ENCODE results near the gene FUT2.

Gene FUT2

GRCh38 chr19:48678201-48678600 is 17.6 kb upstream of the FUT2 start:
- TF ChIP-seq GATA3 (IDR thresholded peaks at IDR 0.05; ENCODE audit: low read depth, low read length) (no peak), GATA2 (IDR thresholded peaks at IDR 0.05; ENCODE audit: low read depth, low read length) (no peak)

- no peak for TF ChIP-seq GATA3 (IDR thresholded peaks at IDR 0.05; ENCODE audit: low read depth, low read length)
- no peak for TF ChIP-seq GATA2 (IDR thresholded peaks at IDR 0.05; ENCODE audit: low read depth, low read length)
Measured at GRCh38 chr19:48680436-48681126, 15.2 kb upstream of the FUT2 start.

- TF ChIP-seq GATA2 (IDR thresholded peaks at IDR 0.05; ENCODE audit: low read depth, low read length): no peak
- TF ChIP-seq GATA3 (IDR thresholded peaks at IDR 0.05; ENCODE audit: low read depth, low read length): no peak
Measured at GRCh38 chr19:48681127-48681470, 14.7 kb upstream of the FUT2 start.

- TF ChIP-seq GATA3 (IDR thresholded peaks at IDR 0.05; ENCODE audit: low read depth, low read length): no peak
- no peak for TF ChIP-seq GATA2 (IDR thresholded peaks at IDR 0.05; ENCODE audit: low read depth, low read length)
Measured at GRCh38 chr19:48683349-48683748, 12.4 kb upstream of the FUT2 start.

- TF ChIP-seq GATA3 (IDR thresholded peaks at IDR 0.05; ENCODE audit: low read depth, low read length): no peak
- TF ChIP-seq GATA2 (IDR thresholded peaks at IDR 0.05; ENCODE audit: low read depth, low read length): no peak
Measured at GRCh38 chr19:48685583-48685982, 10.2 kb upstream of the FUT2 start.

- TF ChIP-seq GATA2 (IDR thresholded peaks at IDR 0.05; ENCODE audit: low read depth, low read length) (no peak), GATA3 (IDR thresholded peaks at IDR 0.05; ENCODE audit: low read depth, low read length) (no peak)
Measured at GRCh38 chr19:48686088-48686487, 9.7 kb upstream of the FUT2 start.

GRCh38 chr19:48687776-48688175 is 8.0 kb upstream of the FUT2 start:
- TF ChIP-seq GATA2 (IDR thresholded peaks at IDR 0.05; ENCODE audit: low read depth, low read length) (no peak), GATA3 (IDR thresholded peaks at IDR 0.05; ENCODE audit: low read depth, low read length) (no peak)

- no peak for TF ChIP-seq GATA2 (IDR thresholded peaks at IDR 0.05; ENCODE audit: low read depth, low read length)
- no peak for TF ChIP-seq GATA3 (IDR thresholded peaks at IDR 0.05; ENCODE audit: low read depth, low read length)
Measured at GRCh38 chr19:48689449-48689848, 6.3 kb upstream of the FUT2 start.

- no peak for TF ChIP-seq GATA3 (IDR thresholded peaks at IDR 0.05; ENCODE audit: low read depth, low read length)
Measured at GRCh38 chr19:48696353-48697010, 711 bp downstream of the FUT2 start.

GRCh38 chr19:48698046-48698445 is 2.3 kb downstream of the FUT2 start:
- no peak for TF ChIP-seq GATA3 (IDR thresholded peaks at IDR 0.05; ENCODE audit: low read depth, low read length)
- TF ChIP-seq GATA2 (IDR thresholded peaks at IDR 0.05; ENCODE audit: low read depth, low read length): no peak

GRCh38 chr19:48702701-48703100 is 6.9 kb downstream of the FUT2 start:
- no peak for TF ChIP-seq GATA3 (IDR thresholded peaks at IDR 0.05; ENCODE audit: low read depth, low read length)
- TF ChIP-seq GATA2 (IDR thresholded peaks at IDR 0.05; ENCODE audit: low read depth, low read length): no peak

GRCh38 chr19:48703316-48703715 is 7.5 kb downstream of the FUT2 start:
- TF ChIP-seq GATA2 (IDR thresholded peaks at IDR 0.05; ENCODE audit: low read depth, low read length) (no peak), GATA3 (IDR thresholded peaks at IDR 0.05; ENCODE audit: low read depth, low read length) (no peak)

GRCh38 chr19:48705431-48705830 is 9.7 kb downstream of the FUT2 start:
- TF ChIP-seq GATA3 (IDR thresholded peaks at IDR 0.05; ENCODE audit: low read depth, low read length): no peak
- no peak for TF ChIP-seq GATA2 (IDR thresholded peaks at IDR 0.05; ENCODE audit: low read depth, low read length)

- TF ChIP-seq GATA3 (IDR thresholded peaks at IDR 0.05; ENCODE audit: low read depth, low read length) (no peak), GATA2 (IDR thresholded peaks at IDR 0.05; ENCODE audit: low read depth, low read length) (no peak)
Measured at GRCh38 chr19:48708471-48708870, 12.7 kb downstream of the FUT2 start.

GRCh38 chr19:48711106-48711662 is 15.4 kb downstream of the FUT2 start:
- TF ChIP-seq GATA3 (IDR thresholded peaks at IDR 0.05; ENCODE audit: low read depth, low read length) (no peak), GATA2 (IDR thresholded peaks at IDR 0.05; ENCODE audit: low read depth, low read length) (no peak)
